Osteocyte (in vitro differentiated cells): ENCODE results near the gene ZNF397. TPM values are rescaled to one million over a fixed set of nuclear protein-coding genes. Genes with fewer than 3 reads are reported as not detected.

ENCODE experiments used
- DNase-seq: peaks from one replicate; pipeline ENCODE4 v3.0.0; 2021; ENCODE audit warnings: mixed read lengths; ENCODE audit not compliant: unreplicated experiment; ENCODE audit errors: extremely low spot score
- H3K27ac Mint-ChIP-seq: one replicate; pipeline ENCODE4 v1.8.0; 2021; ENCODE audit warnings: mild to moderate bottlenecking, mixed read lengths; ENCODE audit not compliant: unreplicated experiment
- H3K27me3 Mint-ChIP-seq: one replicate; pipeline ENCODE4 v1.8.0; 2021; ENCODE audit warnings: mixed read lengths; ENCODE audit not compliant: unreplicated experiment
- H3K36me3 Mint-ChIP-seq: one replicate; pipeline ENCODE4 v1.8.0; 2021; ENCODE audit warnings: mixed read lengths; ENCODE audit not compliant: unreplicated experiment
- H3K4me1 Mint-ChIP-seq: one replicate; pipeline ENCODE4 v1.8.0; 2021; ENCODE audit warnings: mixed read lengths; ENCODE audit not compliant: unreplicated experiment
- H3K4me3 Mint-ChIP-seq: one replicate; pipeline ENCODE4 v1.8.0; 2021; ENCODE audit warnings: mild to moderate bottlenecking, moderate library complexity, mixed read lengths; ENCODE audit not compliant: unreplicated experiment
- H3K9me3 Mint-ChIP-seq: one replicate; pipeline ENCODE4 v1.8.0; 2021; ENCODE audit warnings: mixed read lengths; ENCODE audit not compliant: unreplicated experiment
- long read RNA-seq: library from polyadenylated mRNA; unstranded; transcript quantifications from one replicate; pipeline ENCODE4 v2.0.0, GENCODE V29; 2021
- total RNA-seq: library from RNA; stranded (reverse); gene quantifications from 2 replicates; pipeline ENCODE4 v1.2.1, GENCODE V29; 2021
- TF ChIP-seq, protein P1 (sequence below): fragments of 200-600 bp; sonication (generic); IDR thresholded peaks from 2 replicates; pipeline ENCODE4 v1.5.0; 2021; ENCODE audit warnings: antibody characterized with exemption, mild to moderate bottlenecking, moderate library complexity

Gene ZNF397
- 23.9 and 24.5 TPM in 2 replicates for total RNA-seq
- long read RNA-seq, full-length matches to known transcripts = 51 of 78 reads
- long read RNA-seq, partial matches to known transcripts = 3 of 78 reads
- long read RNA-seq, other reads (novel, unspliced or antisense) = 24 of 78 reads

DNA sequence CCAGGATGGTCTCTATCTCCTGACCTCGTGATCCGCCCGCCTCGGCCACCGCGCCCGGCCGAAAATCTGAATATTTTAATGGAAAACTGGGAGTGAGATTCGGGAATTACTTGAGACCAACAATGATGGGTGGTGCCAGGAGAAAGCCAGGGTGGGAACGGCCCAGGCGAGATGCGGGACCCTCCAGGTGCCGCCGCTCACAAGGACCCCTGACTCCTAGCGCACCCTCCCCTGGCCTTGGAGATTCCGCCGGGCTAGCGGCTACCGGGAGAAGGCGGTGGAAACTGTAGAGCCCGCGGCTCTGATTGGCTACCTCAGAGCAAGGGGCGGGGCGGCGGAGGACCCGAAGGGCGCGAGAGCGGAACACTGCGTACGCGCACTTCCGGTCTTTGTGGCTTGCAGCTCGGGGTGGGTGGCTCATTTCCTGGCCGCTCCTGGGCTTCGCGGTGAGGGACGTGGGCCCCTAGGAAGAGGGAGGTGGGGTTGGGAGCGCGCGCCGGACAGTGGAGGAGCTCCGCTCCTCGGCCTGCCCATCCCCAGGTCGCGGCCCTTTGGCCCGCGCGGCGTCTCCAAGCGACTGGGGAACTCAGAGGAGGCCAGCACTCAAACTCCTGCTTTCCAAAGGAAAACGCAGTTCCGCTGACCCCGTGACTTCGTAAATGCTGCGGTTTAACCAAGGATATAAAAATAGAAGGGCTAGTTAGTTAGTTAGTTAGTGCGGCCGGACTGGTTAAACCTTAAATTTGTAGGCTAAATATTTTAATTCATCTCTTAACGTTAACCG is at the start of gene ZNF397:
ZNF397 (plus strand) TSS at position 371 of the 784 bp plus-strand sequence. CDS start 1,437 bp downstream, outside the sequence.
- H3K27ac Mint-ChIP-seq = peak within 1 kb of the TSS; percentile 100

DNA sequence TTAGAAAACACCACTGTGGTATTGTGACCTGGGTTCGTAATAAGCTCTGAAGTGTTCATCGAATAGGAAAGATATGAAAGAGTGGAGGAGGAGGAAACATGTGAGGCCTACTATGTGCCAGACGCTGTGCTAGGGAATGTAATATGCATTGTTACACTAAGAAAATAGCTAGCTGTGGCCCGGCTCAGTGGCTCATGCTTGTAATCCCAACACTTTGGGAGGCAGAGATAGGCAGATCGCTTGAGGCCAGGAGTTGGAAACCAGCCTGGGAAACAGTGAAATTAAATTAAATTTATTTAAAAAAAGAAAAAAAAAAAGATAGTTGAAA is 49.2 kb upstream of the ZNF397 start:
- DNase-seq = no peak
- Mint-ChIP-seq H3K27me3 (no peaks in the 10 kb centered on the region), H3K27ac (no peak overlapping the region), H3K9me3 (no peaks in the 10 kb centered on the region), H3K4me3 (no peak overlapping the region), H3K36me3 (no peaks in the 10 kb centered on the region), H3K4me1 (no peaks in the 10 kb centered on the region)
- TF ChIP-seq, protein P1, sequence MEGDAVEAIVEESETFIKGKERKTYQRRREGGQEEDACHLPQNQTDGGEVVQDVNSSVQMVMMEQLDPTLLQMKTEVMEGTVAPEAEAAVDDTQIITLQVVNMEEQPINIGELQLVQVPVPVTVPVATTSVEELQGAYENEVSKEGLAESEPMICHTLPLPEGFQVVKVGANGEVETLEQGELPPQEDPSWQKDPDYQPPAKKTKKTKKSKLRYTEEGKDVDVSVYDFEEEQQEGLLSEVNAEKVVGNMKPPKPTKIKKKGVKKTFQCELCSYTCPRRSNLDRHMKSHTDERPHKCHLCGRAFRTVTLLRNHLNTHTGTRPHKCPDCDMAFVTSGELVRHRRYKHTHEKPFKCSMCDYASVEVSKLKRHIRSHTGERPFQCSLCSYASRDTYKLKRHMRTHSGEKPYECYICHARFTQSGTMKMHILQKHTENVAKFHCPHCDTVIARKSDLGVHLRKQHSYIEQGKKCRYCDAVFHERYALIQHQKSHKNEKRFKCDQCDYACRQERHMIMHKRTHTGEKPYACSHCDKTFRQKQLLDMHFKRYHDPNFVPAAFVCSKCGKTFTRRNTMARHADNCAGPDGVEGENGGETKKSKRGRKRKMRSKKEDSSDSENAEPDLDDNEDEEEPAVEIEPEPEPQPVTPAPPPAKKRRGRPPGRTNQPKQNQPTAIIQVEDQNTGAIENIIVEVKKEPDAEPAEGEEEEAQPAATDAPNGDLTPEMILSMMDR = no peak

More for the DNA sequence above, at the start of gene ZNF397:
- no peaks in the 10 kb centered on the region for H3K27me3 Mint-ChIP-seq
- TF ChIP-seq, protein P1 = no peak
- peak within 1 kb of the TSS; percentile 88 for H3K4me3 Mint-ChIP-seq
- peaks cover 25% of the 10 kb centered on the region for H3K9me3 Mint-ChIP-seq
- peaks cover 6% of the 10 kb centered on the region for H3K4me1 Mint-ChIP-seq
- peaks cover 38% of the 10 kb centered on the region for H3K36me3 Mint-ChIP-seq
- DNase-seq = peak; percentile 98

DNA sequence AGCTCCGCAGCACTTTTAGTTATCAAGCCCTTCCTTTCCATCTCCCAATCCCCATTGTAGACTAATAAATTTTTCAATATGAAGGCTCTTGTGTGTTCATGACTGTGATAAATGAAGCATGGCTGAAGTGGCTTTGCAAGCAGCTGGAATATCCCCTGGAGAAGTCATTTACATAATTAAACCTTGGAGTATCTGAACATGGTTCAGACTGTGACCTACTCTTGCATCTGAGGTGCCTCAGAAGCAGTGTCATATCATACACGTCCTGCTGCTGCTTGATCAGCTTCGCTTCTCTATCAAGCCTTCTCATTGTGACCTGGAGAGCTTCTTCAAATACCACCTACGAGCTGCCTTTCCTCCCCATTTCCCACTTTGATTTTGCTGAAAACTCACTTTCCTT is 48.4 kb upstream of the ZNF397 start:
- no peak overlapping the region for H3K27ac Mint-ChIP-seq
- peaks cover 2% of the 10 kb centered on the region for H3K27me3 Mint-ChIP-seq
- no peaks in the 10 kb centered on the region for H3K9me3 Mint-ChIP-seq
- no peaks in the 10 kb centered on the region for H3K36me3 Mint-ChIP-seq
- no peak overlapping the region for H3K4me3 Mint-ChIP-seq
- H3K4me1 Mint-ChIP-seq = no peaks in the 10 kb centered on the region
- no peak for DNase-seq
- TF ChIP-seq, protein P1 = no peak

DNA sequence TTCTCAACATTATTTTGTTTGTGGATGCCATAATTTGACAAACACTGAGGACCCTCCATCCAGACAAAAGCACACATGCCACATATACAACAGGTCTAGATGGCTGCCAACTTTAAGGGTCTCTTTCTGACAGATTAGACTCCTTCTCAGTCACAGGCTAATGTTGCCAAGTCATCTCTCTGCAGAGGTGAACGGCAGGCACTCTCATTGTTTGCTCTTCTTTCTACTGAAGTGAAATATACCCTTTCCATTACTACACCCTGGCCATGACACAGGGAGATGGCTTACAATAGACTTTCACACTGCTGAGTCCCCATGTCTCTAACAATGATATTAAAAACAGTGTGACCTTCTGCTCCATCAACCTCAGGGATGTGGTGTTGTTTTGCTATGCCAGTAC is 47.5 kb upstream of the ZNF397 start:
- H3K9me3 Mint-ChIP-seq = no peaks in the 10 kb centered on the region
- no peak overlapping the region for H3K27ac Mint-ChIP-seq
- no peaks in the 10 kb centered on the region for H3K4me1 Mint-ChIP-seq
- TF ChIP-seq, protein P1 = no peak
- H3K4me3 Mint-ChIP-seq = no peak overlapping the region
- H3K36me3 Mint-ChIP-seq = no peaks in the 10 kb centered on the region
- no peak for DNase-seq
- peaks cover 2% of the 10 kb centered on the region for H3K27me3 Mint-ChIP-seq

DNA sequence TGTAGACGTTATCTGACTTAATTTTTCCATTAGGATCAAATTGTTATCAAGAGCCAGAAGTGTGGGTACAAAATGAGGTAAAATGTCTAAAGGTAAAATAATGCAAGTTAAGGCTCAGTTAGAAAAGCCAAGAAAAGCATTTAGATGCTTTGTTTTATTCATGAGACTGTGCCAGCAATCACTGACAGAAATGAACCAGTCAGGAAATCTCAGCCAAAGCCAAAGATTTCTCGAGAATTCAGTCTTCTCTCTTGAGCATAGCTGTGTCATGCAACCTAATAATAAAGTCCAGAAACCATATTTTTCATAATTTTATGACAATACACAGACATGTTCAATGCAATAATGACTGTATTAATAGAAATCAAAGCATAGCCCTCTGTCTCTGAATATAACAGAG is 43.5 kb upstream of the ZNF397 start:
- Mint-ChIP-seq H3K36me3 (no peaks in the 10 kb centered on the region), H3K27me3 (peaks cover 2% of the 10 kb centered on the region), H3K27ac (no peak overlapping the region), H3K4me1 (peaks cover 2% of the 10 kb centered on the region), H3K9me3 (no peaks in the 10 kb centered on the region), H3K4me3 (no peak overlapping the region)
- DNase-seq = no peak
- TF ChIP-seq, protein P1 = no peak
